Panc1 (cell line): ENCODE data around the gene ALS2CL. TPM values are rescaled to one million over a fixed set of nuclear protein-coding genes. Genes with fewer than 3 reads are reported as not detected.

Experiments used
- ATAC-seq: fragments of 200-7000 bp; cut with Tn5 transposase; 2 replicates; pipeline ENCODE4 v1.9.1; 2020; ENCODE audit warnings: mild to moderate bottlenecking, moderate library complexity
- BruUV-seq: library from RNA; stranded (reverse); fragments of 400-500 nt; replicated peaks from 2 replicates; lab custom pipeline; 2021; lab: Mats Ljungman, UMichigan
- CTCF ChIA-PET: fragments of 300-600 bp; sonication (Branson Sonifier 250); formaldehyde crosslinking; loops from one replicate; lab custom pipeline; 2022; ENCODE audit warnings: antibody characterized with exemption; lab: Charles Lee
- POLR2A ChIA-PET: fragments of 300-600 bp; sonication (Branson Sonifier 250); formaldehyde crosslinking; loops from one replicate; lab custom pipeline; 2022; ENCODE audit warnings: antibody characterized with exemption; lab: Charles Lee
- DNase-seq: peaks from one replicate; pipeline ENCODE4 v3.0.0-alpha.2; 2010; ENCODE audit warnings: low read depth, low spot score
- H3K27ac ChIP-seq: 2 replicates; pipeline ENCODE4 v1.5.1; 2011; ENCODE audit warnings: mild to moderate bottlenecking, low read length, inconsistent platforms
- H3K27me3 ChIP-seq: fragments of 200-500 bp; sonication (Bioruptor generic); 2 replicates; pipeline ENCODE4 v1.6.0; 2014; ENCODE audit warnings: low read length, inconsistent platforms; ENCODE audit not compliant: control insufficient read depth, insufficient read depth
- H3K36me3 ChIP-seq: fragments of 200-500 bp; sonication (Bioruptor generic); 2 replicates; pipeline ENCODE4 v1.5.1; 2014; ENCODE audit warnings: inconsistent platforms, mild to moderate bottlenecking, low read length, moderate library complexity; ENCODE audit not compliant: control insufficient read depth, insufficient read depth
- H3K4me1 ChIP-seq: 2 replicates; pipeline ENCODE4 v1.5.1; 2011; ENCODE audit warnings: inconsistent platforms, mild to moderate bottlenecking, low read length, moderate library complexity; ENCODE audit not compliant: control insufficient read depth, insufficient read depth
- H3K4me3 ChIP-seq, 2 experiments: 2 replicates each; pipeline ENCODE4 v1.5.1; 2011 to 2012; ENCODE audit warnings: low read depth in 2 of 2, low read length in 2 of 2, mild to moderate bottlenecking in 2 of 2, inconsistent platforms in 1 of 2, moderate library complexity in 1 of 2
- H3K9me3 ChIP-seq: fragments of 200-500 bp; sonication (Bioruptor generic); 2 replicates; pipeline ENCODE4 v1.5.1; 2014; ENCODE audit warnings: low read depth, mild to moderate bottlenecking, inconsistent platforms, low read length, moderate library complexity; ENCODE audit not compliant: control insufficient read depth, insufficient read depth
- CTCF ChIP-seq: fragments of 450-650 bp; IDR thresholded peaks from 2 replicates; pipeline ENCODE4 v1.5.1; 2017; ENCODE audit warnings: mild to moderate bottlenecking
- POLR2AphosphoS5 ChIP-seq: IDR thresholded peaks from 2 replicates; pipeline ENCODE4 v1.6.1; 2012; ENCODE audit warnings: mild to moderate bottlenecking, low read depth, low read length, moderate library complexity
- REST ChIP-seq, 2 experiments: IDR thresholded peaks; 2 replicates each; pipeline ENCODE4 v1.6.1; 2011 to 2012; ENCODE audit warnings: low read depth in 2 of 2, control low read depth in 1 of 2, low read length in 1 of 2, mild to moderate bottlenecking in 1 of 2, moderate library complexity in 1 of 2; ENCODE audit not compliant: insufficient read depth in 1 of 2
- SIN3A ChIP-seq: IDR thresholded peaks from 2 replicates; pipeline ENCODE4 v1.6.1; 2012; ENCODE audit warnings: low read depth, mild to moderate bottlenecking, low read length, moderate library complexity, borderline replicate concordance; ENCODE audit not compliant: insufficient read depth
- TCF7L2 ChIP-seq: IDR thresholded peaks from 2 replicates; pipeline ENCODE4 v1.6.1; 2011; ENCODE audit warnings: mild to moderate bottlenecking, low read depth, low read length, inconsistent platforms
- in situ Hi-C: cut with HindIII; loops from 2 replicates; pipeline ENCODE4 v1.10.0; 2016; ENCODE audit warnings: low sequenced_read_pairs, low pct_unique_long_range_greater_than_20kb
- intact Hi-C: fragments of 100-400 bp; cut with micrococcal nuclease; formaldehyde crosslinking; loops from one replicate; pipeline ENCODE4 v1.10.0; 2022; ENCODE audit not compliant: unreplicated experiment
- total RNA-seq: library from RNA; stranded (reverse); gene quantifications from one replicate; pipeline ENCODE4 v1.2.1, GENCODE V29; 2021; ENCODE audit not compliant: unreplicated experiment

ALS2CL gene
- total RNA-seq, 1 experiment from 2014 or later = 2.7 TPM

GRCh38 chr3:46713050-46713897 lies 19.8 kb upstream of the ALS2CL start:
- in situ Hi-C loops = no loop called here
- DNase-seq (no peak), ATAC-seq (no peak)
- Histone ChIP-seq H3K27ac (no peak overlapping the region), H3K9me3 (no peaks in the 10 kb centered on the region), H3K27me3 (no peaks in the 10 kb centered on the region), H3K4me1 (peaks cover 6% of the 10 kb centered on the region; the same call in 1 of the 2 replicates), H3K4me3 (no peak overlapping the region), H3K36me3 (no peaks in the 10 kb centered on the region)
- intact Hi-C loops = no loop called here
- no TSS peak for BruUV-seq
- ChIA-PET CTCF (no interaction called here), POLR2A (no interaction called here)
- TF ChIP-seq POLR2AphosphoS5 (no peak), REST (IDR thresholded peaks at IDR 0.05; ENCODE audit: insufficient read depth in 1 of 2, low read depth in 2 of 2, low read length in 1 of 2) (no peak), CTCF (no peak), SIN3A (no peak), TCF7L2 (no peak)

GRCh38 chr3:46712191-46713049 lies 18.9 kb upstream of the ALS2CL start:
- CTCF ChIA-PET = no interaction called here

More at GRCh38 chr3:46712191-46713049, 18.9 kb upstream of the ALS2CL start:
- no peaks in the 10 kb centered on the region for H3K27me3 ChIP-seq
- in situ Hi-C loops = no loop called here
- H3K4me1 ChIP-seq = peaks cover 6% of the 10 kb centered on the region; the same call in 1 of the 2 replicates
- H3K9me3 ChIP-seq = no peaks in the 10 kb centered on the region
- POLR2A ChIA-PET = no interaction called here
- no TSS peak for BruUV-seq
- H3K27ac ChIP-seq = no peak overlapping the region
- no peaks in the 10 kb centered on the region for H3K36me3 ChIP-seq
- TF ChIP-seq CTCF (no peak), REST (IDR thresholded peaks at IDR 0.05; ENCODE audit: insufficient read depth in 1 of 2, low read depth in 2 of 2, low read length in 1 of 2) (no peak), POLR2AphosphoS5 (no peak), SIN3A (no peak), TCF7L2 (no peak)
- H3K4me3 ChIP-seq = no peak overlapping the region
- intact Hi-C loops = no loop called here
- no peak for ATAC-seq
- DNase-seq = no peak
